HEK293 (cell line): ENCODE data around the gene KCNK18.

ENCODE experiments used
- ELK4 ChIP-seq: IDR thresholded peaks from 2 replicates; pipeline ENCODE4 v1.6.1; 2011; ENCODE audit warnings: mild to moderate bottlenecking, low read depth, low read length, borderline replicate concordance
- GLIS1 ChIP-seq: fragments of 450-650 bp; formaldehyde crosslinking; IDR thresholded peaks from 2 replicates; pipeline ENCODE4 v1.5.1; 2016; ENCODE audit warnings: missing biosample characterization, missing genetic modification characterization
- KLF1 ChIP-seq: fragments of 450-650 bp; formaldehyde crosslinking; IDR thresholded peaks from 2 replicates; pipeline ENCODE4 v1.5.1; 2016; ENCODE audit warnings: missing biosample characterization, missing genetic modification characterization
- MZF1 ChIP-seq: fragments of 450-650 bp; formaldehyde crosslinking; IDR thresholded peaks from 2 replicates; pipeline ENCODE4 v1.5.1; 2017; ENCODE audit warnings: missing biosample characterization, missing genetic modification characterization, borderline replicate concordance
- WT1 ChIP-seq: fragments of 450-650 bp; formaldehyde crosslinking; IDR thresholded peaks from 2 replicates; pipeline ENCODE4 v1.5.1; 2016; ENCODE audit warnings: missing biosample characterization, missing genetic modification characterization
- ZBTB17 ChIP-seq: fragments of 450-650 bp; formaldehyde crosslinking; IDR thresholded peaks from 2 replicates; pipeline ENCODE4 v1.5.1; 2016; ENCODE audit warnings: missing biosample characterization, missing genetic modification characterization
- ZBTB48 ChIP-seq: fragments of 450-650 bp; formaldehyde crosslinking; IDR thresholded peaks from 2 replicates; pipeline ENCODE4 v1.5.1; 2016; ENCODE audit warnings: missing biosample characterization, missing genetic modification characterization
- ZBTB8A ChIP-seq: fragments of 450-650 bp; formaldehyde crosslinking; IDR thresholded peaks from 2 replicates; pipeline ENCODE4 v1.5.1; 2016; ENCODE audit warnings: missing biosample characterization, missing genetic modification characterization
- ZFHX2 ChIP-seq: fragments of 450-650 bp; formaldehyde crosslinking; conservative IDR thresholded peaks from 2 replicates; pipeline ENCODE4 v1.5.1; 2016; ENCODE audit warnings: missing biosample characterization, missing genetic modification characterization
- ZNF114 ChIP-seq: fragments of 450-650 bp; formaldehyde crosslinking; IDR thresholded peaks from 2 replicates; pipeline ENCODE4 v1.5.0; 2017; ENCODE audit warnings: missing biosample characterization, missing genetic modification characterization
- ZNF133 ChIP-seq: fragments of 450-650 bp; formaldehyde crosslinking; IDR thresholded peaks from 2 replicates; pipeline ENCODE4 v1.5.1; 2016; ENCODE audit warnings: missing biosample characterization, missing genetic modification characterization
- ZNF138 ChIP-seq: fragments of 450-650 bp; formaldehyde crosslinking; IDR thresholded peaks from 2 replicates; pipeline ENCODE4 v1.5.1; 2016; ENCODE audit warnings: missing biosample characterization, missing genetic modification characterization, borderline replicate concordance
- ZNF214 ChIP-seq: fragments of 450-650 bp; formaldehyde crosslinking; IDR thresholded peaks from 2 replicates; pipeline ENCODE4 v1.5.1; 2017; ENCODE audit warnings: missing biosample characterization, mild to moderate bottlenecking, missing genetic modification characterization, borderline replicate concordance
- ZNF221 ChIP-seq: fragments of 450-650 bp; formaldehyde crosslinking; IDR thresholded peaks from 2 replicates; pipeline ENCODE4 v1.5.1; 2017; ENCODE audit warnings: missing biosample characterization, missing genetic modification characterization, borderline replicate concordance
- ZNF248 ChIP-seq: fragments of 450-650 bp; formaldehyde crosslinking; IDR thresholded peaks from 2 replicates; pipeline ENCODE4 v1.5.1; 2017; ENCODE audit warnings: missing biosample characterization, missing genetic modification characterization
- ZNF26 ChIP-seq: fragments of 450-650 bp; formaldehyde crosslinking; IDR thresholded peaks from 2 replicates; pipeline ENCODE4 v1.5.1; 2016; ENCODE audit warnings: missing biosample characterization, missing genetic modification characterization
- ZNF292 ChIP-seq: fragments of 450-650 bp; formaldehyde crosslinking; IDR thresholded peaks from 2 replicates; pipeline ENCODE4 v1.5.1; 2016; ENCODE audit warnings: low read depth, missing biosample characterization, missing genetic modification characterization, borderline replicate concordance
- ZNF324 ChIP-seq: fragments of 450-650 bp; formaldehyde crosslinking; IDR thresholded peaks from 2 replicates; pipeline ENCODE4 v1.5.1; 2016; ENCODE audit warnings: missing biosample characterization, missing genetic modification characterization
- ZNF341 ChIP-seq: fragments of 450-650 bp; formaldehyde crosslinking; IDR thresholded peaks from 2 replicates; pipeline ENCODE4; 2016; ENCODE audit warnings: low read depth, missing biosample characterization, missing genetic modification characterization
- ZNF366 ChIP-seq: fragments of 450-650 bp; formaldehyde crosslinking; conservative IDR thresholded peaks from 2 replicates; pipeline ENCODE4 v1.5.1; 2016; ENCODE audit warnings: missing biosample characterization, missing genetic modification characterization
- ZNF404 ChIP-seq: fragments of 450-650 bp; formaldehyde crosslinking; IDR thresholded peaks from 2 replicates; pipeline ENCODE4 v1.5.1; 2017; ENCODE audit warnings: missing biosample characterization, missing genetic modification characterization
- ZNF48 ChIP-seq: fragments of 450-650 bp; formaldehyde crosslinking; IDR thresholded peaks from 2 replicates; pipeline ENCODE4 v1.5.1; 2016; ENCODE audit warnings: missing biosample characterization, missing genetic modification characterization
- ZNF514 ChIP-seq: fragments of 450-650 bp; formaldehyde crosslinking; IDR thresholded peaks from 2 replicates; pipeline ENCODE4 v1.5.1; 2016; ENCODE audit warnings: missing biosample characterization, missing genetic modification characterization
- ZNF544 ChIP-seq: fragments of 450-650 bp; formaldehyde crosslinking; IDR thresholded peaks from 2 replicates; pipeline ENCODE4 v1.5.0; 2017; ENCODE audit warnings: missing biosample characterization, missing genetic modification characterization
- ZNF658 ChIP-seq: fragments of 450-650 bp; formaldehyde crosslinking; IDR thresholded peaks from 2 replicates; pipeline ENCODE4; 2016; ENCODE audit warnings: missing biosample characterization, missing genetic modification characterization
- ZNF670 ChIP-seq: fragments of 450-650 bp; formaldehyde crosslinking; IDR thresholded peaks from 2 replicates; pipeline ENCODE4 v1.5.1; 2016; ENCODE audit warnings: missing biosample characterization, missing genetic modification characterization, low read depth
- ZNF701 ChIP-seq: fragments of 450-650 bp; formaldehyde crosslinking; IDR thresholded peaks from 2 replicates; pipeline ENCODE4 v1.5.1; 2016; ENCODE audit warnings: missing biosample characterization, missing genetic modification characterization
- TF ChIP-seq, protein P1 (sequence below): fragments of 450-650 bp; formaldehyde crosslinking; IDR thresholded peaks from 2 replicates; pipeline ENCODE4 v1.5.1; 2017; ENCODE audit warnings: missing biosample characterization, missing genetic modification characterization
- TF ChIP-seq, protein P2 (sequence below): fragments of 450-650 bp; formaldehyde crosslinking; IDR thresholded peaks from 2 replicates; pipeline ENCODE4 v1.5.1; 2017; ENCODE audit warnings: missing biosample characterization, missing genetic modification characterization
- TF ChIP-seq, protein P3 (sequence below): fragments of 450-650 bp; formaldehyde crosslinking; IDR thresholded peaks from 2 replicates; pipeline ENCODE4 v1.5.1; 2016; ENCODE audit warnings: missing biosample characterization, missing genetic modification characterization
- TF ChIP-seq, protein P4 (sequence below): fragments of 450-650 bp; formaldehyde crosslinking; IDR thresholded peaks from 2 replicates; pipeline ENCODE4 v1.5.1; 2016; ENCODE audit warnings: missing biosample characterization, missing genetic modification characterization

Gene KCNK18

GRCh38 chr10:117148284-117148683 lies 49.0 kb upstream of the KCNK18 start (continued):
- no peak for TF ChIP-seq ELK4
- no peak for TF ChIP-seq MZF1 (tag by site-specific recombination)
- no peak for TF ChIP-seq ZNF214 (tag by site-specific recombination)
- no peak for TF ChIP-seq KLF1 (tag by site-specific recombination)
- peak; percentile 97 for TF ChIP-seq ZNF366 (tag by site-specific recombination)
- TF ChIP-seq, protein P1, sequence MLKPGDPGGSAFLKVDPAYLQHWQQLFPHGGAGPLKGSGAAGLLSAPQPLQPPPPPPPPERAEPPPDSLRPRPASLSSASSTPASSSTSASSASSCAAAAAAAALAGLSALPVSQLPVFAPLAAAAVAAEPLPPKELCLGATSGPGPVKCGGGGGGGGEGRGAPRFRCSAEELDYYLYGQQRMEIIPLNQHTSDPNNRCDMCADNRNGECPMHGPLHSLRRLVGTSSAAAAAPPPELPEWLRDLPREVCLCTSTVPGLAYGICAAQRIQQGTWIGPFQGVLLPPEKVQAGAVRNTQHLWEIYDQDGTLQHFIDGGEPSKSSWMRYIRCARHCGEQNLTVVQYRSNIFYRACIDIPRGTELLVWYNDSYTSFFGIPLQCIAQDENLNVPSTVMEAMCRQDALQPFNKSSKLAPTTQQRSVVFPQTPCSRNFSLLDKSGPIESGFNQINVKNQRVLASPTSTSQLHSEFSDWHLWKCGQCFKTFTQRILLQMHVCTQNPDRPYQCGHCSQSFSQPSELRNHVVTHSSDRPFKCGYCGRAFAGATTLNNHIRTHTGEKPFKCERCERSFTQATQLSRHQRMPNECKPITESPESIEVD (tag by site-specific recombination): peak; percentile 97
- no peak for TF ChIP-seq ZNF48 (tag by site-specific recombination)
- no peak; the same call in 1 of the 2 replicates for TF ChIP-seq ZNF324 (tag by site-specific recombination)
- no peak for TF ChIP-seq ZNF221 (tag by site-specific recombination)
- TF ChIP-seq ZNF341 (tag by site-specific recombination): no peak
- no peak for TF ChIP-seq ZNF26 (tag by site-specific recombination)
- TF ChIP-seq ZNF701 (tag by site-specific recombination): no peak
- TF ChIP-seq ZNF292: no peak
- no peak for TF ChIP-seq ZBTB48 (tag by site-specific recombination)
- no peak for TF ChIP-seq ZNF544 (tag by site-specific recombination)
- TF ChIP-seq ZNF670 (tag by site-specific recombination): no peak
- TF ChIP-seq ZFHX2 (tag by site-specific recombination): no peak
- no peak for TF ChIP-seq ZNF133
- TF ChIP-seq ZNF114 (tag by site-specific recombination): no peak
- no peak for TF ChIP-seq ZNF514
- no peak; the same call in 1 of the 2 replicates for TF ChIP-seq ZBTB8A (tag by site-specific recombination)
- TF ChIP-seq ZNF658 (tag by site-specific recombination): no peak
- TF ChIP-seq GLIS1 (tag by site-specific recombination): peak; percentile 32; the same call in 1 of the 2 replicates
- no peak for TF ChIP-seq ZNF404 (tag by site-specific recombination)
- no peak for TF ChIP-seq ZNF138
- TF ChIP-seq, protein P2, sequence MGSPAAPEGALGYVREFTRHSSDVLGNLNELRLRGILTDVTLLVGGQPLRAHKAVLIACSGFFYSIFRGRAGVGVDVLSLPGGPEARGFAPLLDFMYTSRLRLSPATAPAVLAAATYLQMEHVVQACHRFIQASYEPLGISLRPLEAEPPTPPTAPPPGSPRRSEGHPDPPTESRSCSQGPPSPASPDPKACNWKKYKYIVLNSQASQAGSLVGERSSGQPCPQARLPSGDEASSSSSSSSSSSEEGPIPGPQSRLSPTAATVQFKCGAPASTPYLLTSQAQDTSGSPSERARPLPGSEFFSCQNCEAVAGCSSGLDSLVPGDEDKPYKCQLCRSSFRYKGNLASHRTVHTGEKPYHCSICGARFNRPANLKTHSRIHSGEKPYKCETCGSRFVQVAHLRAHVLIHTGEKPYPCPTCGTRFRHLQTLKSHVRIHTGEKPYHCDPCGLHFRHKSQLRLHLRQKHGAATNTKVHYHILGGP (tag by site-specific recombination): peak; percentile 58; the same call in 1 of the 2 replicates
- TF ChIP-seq, protein P3, sequence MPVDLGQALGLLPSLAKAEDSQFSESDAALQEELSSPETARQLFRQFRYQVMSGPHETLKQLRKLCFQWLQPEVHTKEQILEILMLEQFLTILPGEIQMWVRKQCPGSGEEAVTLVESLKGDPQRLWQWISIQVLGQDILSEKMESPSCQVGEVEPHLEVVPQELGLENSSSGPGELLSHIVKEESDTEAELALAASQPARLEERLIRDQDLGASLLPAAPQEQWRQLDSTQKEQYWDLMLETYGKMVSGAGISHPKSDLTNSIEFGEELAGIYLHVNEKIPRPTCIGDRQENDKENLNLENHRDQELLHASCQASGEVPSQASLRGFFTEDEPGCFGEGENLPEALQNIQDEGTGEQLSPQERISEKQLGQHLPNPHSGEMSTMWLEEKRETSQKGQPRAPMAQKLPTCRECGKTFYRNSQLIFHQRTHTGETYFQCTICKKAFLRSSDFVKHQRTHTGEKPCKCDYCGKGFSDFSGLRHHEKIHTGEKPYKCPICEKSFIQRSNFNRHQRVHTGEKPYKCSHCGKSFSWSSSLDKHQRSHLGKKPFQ (tag by site-specific recombination): peak; percentile 74; the same call in 1 of the 2 replicates
- TF ChIP-seq ZNF248 (tag by site-specific recombination): no peak
- TF ChIP-seq WT1 (tag by site-specific recombination): peak; percentile 98
- peak; percentile 73 for TF ChIP-seq ZBTB17 (tag by site-specific recombination)
- TF ChIP-seq, protein P4, sequence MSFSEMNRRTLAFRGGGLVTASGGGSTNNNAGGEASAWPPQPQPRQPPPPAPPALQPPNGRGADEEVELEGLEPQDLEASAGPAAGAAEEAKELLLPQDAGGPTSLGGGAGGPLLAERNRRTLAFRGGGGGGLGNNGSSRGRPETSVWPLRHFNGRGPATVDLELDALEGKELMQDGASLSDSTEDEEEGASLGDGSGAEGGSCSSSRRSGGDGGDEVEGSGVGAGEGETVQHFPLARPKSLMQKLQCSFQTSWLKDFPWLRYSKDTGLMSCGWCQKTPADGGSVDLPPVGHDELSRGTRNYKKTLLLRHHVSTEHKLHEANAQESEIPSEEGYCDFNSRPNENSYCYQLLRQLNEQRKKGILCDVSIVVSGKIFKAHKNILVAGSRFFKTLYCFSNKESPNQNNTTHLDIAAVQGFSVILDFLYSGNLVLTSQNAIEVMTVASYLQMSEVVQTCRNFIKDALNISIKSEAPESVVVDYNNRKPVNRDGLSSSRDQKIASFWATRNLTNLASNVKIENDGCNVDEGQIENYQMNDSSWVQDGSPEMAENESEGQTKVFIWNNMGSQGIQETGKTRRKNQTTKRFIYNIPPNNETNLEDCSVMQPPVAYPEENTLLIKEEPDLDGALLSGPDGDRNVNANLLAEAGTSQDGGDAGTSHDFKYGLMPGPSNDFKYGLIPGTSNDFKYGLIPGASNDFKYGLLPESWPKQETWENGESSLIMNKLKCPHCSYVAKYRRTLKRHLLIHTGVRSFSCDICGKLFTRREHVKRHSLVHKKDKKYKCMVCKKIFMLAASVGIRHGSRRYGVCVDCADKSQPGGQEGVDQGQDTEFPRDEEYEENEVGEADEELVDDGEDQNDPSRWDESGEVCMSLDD (tag by site-specific recombination): no peak
